MM.1S (cell line): Measurements from ENCODE around the gene TMEM132D.

Source experiments
- DNase-seq: peaks from one replicate; pipeline ENCODE4 v3.0.0-alpha.2; 2015
- H2AFZ ChIP-seq: fragments of 300-600 bp; sonication (generic); 2 replicates; pipeline ENCODE4 v1.6.0; 2016; ENCODE audit warnings: antibody characterized with exemption, low read length
- H3F3A ChIP-seq: fragments of 300-600 bp; sonication (generic); 2 replicates; pipeline ENCODE4 v1.6.1; 2016; ENCODE audit warnings: mild to moderate bottlenecking, antibody characterized with exemption, low read length, moderate library complexity, mixed read lengths; ENCODE audit not compliant: insufficient read depth
- H3K27ac ChIP-seq: fragments of 300-600 bp; sonication (generic); 2 replicates; pipeline ENCODE4 v1.5.1; 2016; ENCODE audit warnings: mild to moderate bottlenecking, low read length
- H3K27me3 ChIP-seq: fragments of 300-600 bp; sonication (generic); replicated peaks from 2 replicates; pipeline ENCODE4 v1.6.0; 2016; ENCODE audit warnings: low read length; ENCODE audit not compliant: insufficient read depth
- H3K36me3 ChIP-seq: fragments of 300-600 bp; sonication (generic); replicated peaks from 2 replicates; pipeline ENCODE4 v1.6.1; 2016; ENCODE audit warnings: mild to moderate bottlenecking, low read length, mixed read lengths; ENCODE audit not compliant: insufficient read depth
- H3K4me1 ChIP-seq: fragments of 300-600 bp; sonication (generic); 2 replicates; pipeline ENCODE4 v1.6.1; 2016; ENCODE audit warnings: low read length, mixed read lengths
- H3K4me2 ChIP-seq: fragments of 300-600 bp; sonication (generic); 2 replicates; pipeline ENCODE4 v1.6.0; 2016; ENCODE audit warnings: low read depth, low read length
- H3K4me3 ChIP-seq: fragments of 300-600 bp; sonication (generic); 2 replicates; pipeline ENCODE4 v1.5.1; 2016; ENCODE audit warnings: low read length, mixed read lengths
- H3K79me2 ChIP-seq: fragments of 300-600 bp; sonication (generic); 2 replicates; pipeline ENCODE4 v1.6.1; 2016; ENCODE audit warnings: mixed run types, low read length, mixed read lengths
- H3K9ac ChIP-seq: fragments of 300-600 bp; sonication (generic); 2 replicates; pipeline ENCODE4 v1.6.1; 2016; ENCODE audit warnings: low read length, mixed read lengths
- H3K9me2 ChIP-seq: fragments of 300-600 bp; sonication (generic); replicated peaks from 2 replicates; pipeline ENCODE4 v1.6.1; 2016; ENCODE audit warnings: mild to moderate bottlenecking, low read length, mixed read lengths; ENCODE audit not compliant: insufficient read depth
- H3K9me3 ChIP-seq: fragments of 300-600 bp; sonication (generic); replicated peaks from 2 replicates; pipeline ENCODE4 v1.6.1; 2016; ENCODE audit warnings: mild to moderate bottlenecking, low read length, mixed read lengths; ENCODE audit not compliant: insufficient read depth
- H4K20me1 ChIP-seq: fragments of 300-600 bp; sonication (generic); 2 replicates; pipeline ENCODE4 v1.6.1; 2016; ENCODE audit warnings: mild to moderate bottlenecking, low read length, moderate library complexity, mixed read lengths; ENCODE audit not compliant: insufficient read depth
- EZH2 ChIP-seq: fragments of 300-600 bp; sonication (generic); optimal IDR thresholded peaks from 2 replicates; pipeline ENCODE3; 2017; ENCODE audit warnings: low read depth, mild to moderate bottlenecking, antibody characterized with exemption, low read length, mixed read lengths
- EZH2phosphoT487 ChIP-seq: fragments of 300-600 bp; sonication (generic); IDR thresholded peaks from 2 replicates; pipeline ENCODE4 v1.6.1; 2018; ENCODE audit warnings: antibody characterized with exemption, low read length
- TF ChIP-seq, protein P1 (sequence below): fragments of 300-600 bp; sonication (generic); IDR thresholded peaks from 2 replicates; pipeline ENCODE4 v1.5.1; 2016; ENCODE audit warnings: antibody characterized with exemption, low read length, mixed read lengths

TMEM132D gene

DNA sequence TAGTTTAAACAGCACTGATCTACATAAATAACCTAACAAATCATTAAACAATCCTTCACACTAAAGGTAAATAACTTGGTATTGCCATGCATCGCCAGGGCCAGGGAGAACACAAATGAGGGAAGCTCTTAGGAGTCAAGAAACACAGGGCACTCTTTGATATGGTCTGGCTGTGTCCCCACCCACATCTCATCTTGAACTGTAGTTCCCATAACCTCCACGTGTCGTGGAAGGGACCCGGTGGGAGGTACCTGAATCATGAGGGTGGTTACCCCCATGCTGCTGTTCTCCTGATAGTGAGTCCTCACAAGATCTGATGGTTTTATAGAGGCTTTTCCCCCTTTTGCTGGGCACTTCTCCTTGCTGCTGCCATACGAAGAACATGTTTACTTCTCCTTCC, 17.3 kb downstream of the TMEM132D start:
- no peaks in the 10 kb centered on the region for H3F3A ChIP-seq
- H3K4me3 ChIP-seq, result no peak overlapping the region
- no peaks in the 10 kb centered on the region for H3K9me3 ChIP-seq
- DNase-seq, result no peak
- TF ChIP-seq EZH2 (no peak), EZH2phosphoT487 (no peak)
- TF ChIP-seq, protein P1, sequence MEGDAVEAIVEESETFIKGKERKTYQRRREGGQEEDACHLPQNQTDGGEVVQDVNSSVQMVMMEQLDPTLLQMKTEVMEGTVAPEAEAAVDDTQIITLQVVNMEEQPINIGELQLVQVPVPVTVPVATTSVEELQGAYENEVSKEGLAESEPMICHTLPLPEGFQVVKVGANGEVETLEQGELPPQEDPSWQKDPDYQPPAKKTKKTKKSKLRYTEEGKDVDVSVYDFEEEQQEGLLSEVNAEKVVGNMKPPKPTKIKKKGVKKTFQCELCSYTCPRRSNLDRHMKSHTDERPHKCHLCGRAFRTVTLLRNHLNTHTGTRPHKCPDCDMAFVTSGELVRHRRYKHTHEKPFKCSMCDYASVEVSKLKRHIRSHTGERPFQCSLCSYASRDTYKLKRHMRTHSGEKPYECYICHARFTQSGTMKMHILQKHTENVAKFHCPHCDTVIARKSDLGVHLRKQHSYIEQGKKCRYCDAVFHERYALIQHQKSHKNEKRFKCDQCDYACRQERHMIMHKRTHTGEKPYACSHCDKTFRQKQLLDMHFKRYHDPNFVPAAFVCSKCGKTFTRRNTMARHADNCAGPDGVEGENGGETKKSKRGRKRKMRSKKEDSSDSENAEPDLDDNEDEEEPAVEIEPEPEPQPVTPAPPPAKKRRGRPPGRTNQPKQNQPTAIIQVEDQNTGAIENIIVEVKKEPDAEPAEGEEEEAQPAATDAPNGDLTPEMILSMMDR, result no peak
- no peaks in the 10 kb centered on the region for H3K36me3 ChIP-seq
- no peaks in the 10 kb centered on the region for H3K79me2 ChIP-seq
- no peaks in the 10 kb centered on the region for H3K27me3 ChIP-seq
- H4K20me1 ChIP-seq, result no peaks in the 10 kb centered on the region
- no peak overlapping the region for H3K27ac ChIP-seq
- H3K4me1 ChIP-seq, result no peaks in the 10 kb centered on the region
- H2AFZ ChIP-seq, result no peak overlapping the region
- H3K9me2 ChIP-seq, result no peaks in the 10 kb centered on the region
- H3K9ac ChIP-seq, result no peak overlapping the region
- no peak overlapping the region for H3K4me2 ChIP-seq

DNA sequence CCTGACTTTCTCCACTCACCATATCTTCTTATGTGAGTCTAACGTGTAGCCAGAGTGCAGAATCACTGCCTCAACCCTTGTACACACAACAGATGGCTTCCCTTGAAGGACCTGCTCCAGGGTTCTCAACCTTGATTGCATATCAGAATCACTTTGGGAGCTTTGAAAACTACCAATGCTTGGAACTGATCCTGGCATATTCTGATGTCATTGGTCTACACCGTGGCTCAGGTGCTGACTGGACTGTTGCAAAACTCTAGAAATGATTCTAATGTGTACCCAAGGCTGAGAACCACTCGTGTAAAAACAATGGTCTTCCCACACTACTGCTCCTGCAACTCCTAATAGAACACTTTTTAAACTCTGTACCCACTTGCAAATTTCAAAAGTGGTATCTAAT, 18.5 kb downstream of the TMEM132D start:
- Histone ChIP-seq H3K4me1 (no peaks in the 10 kb centered on the region), H2AFZ (no peak overlapping the region), H3K79me2 (no peaks in the 10 kb centered on the region), H3K9ac (no peak overlapping the region), H3F3A (no peaks in the 10 kb centered on the region), H3K4me2 (no peak overlapping the region), H4K20me1 (no peaks in the 10 kb centered on the region), H3K27ac (no peak overlapping the region), H3K36me3 (no peaks in the 10 kb centered on the region), H3K9me3 (no peaks in the 10 kb centered on the region), H3K27me3 (no peaks in the 10 kb centered on the region), H3K9me2 (no peaks in the 10 kb centered on the region), H3K4me3 (no peak overlapping the region)
- no peak for TF ChIP-seq EZH2
- no peak for TF ChIP-seq EZH2phosphoT487
- TF ChIP-seq, protein P1, result no peak
- DNase-seq, result no peak

DNA sequence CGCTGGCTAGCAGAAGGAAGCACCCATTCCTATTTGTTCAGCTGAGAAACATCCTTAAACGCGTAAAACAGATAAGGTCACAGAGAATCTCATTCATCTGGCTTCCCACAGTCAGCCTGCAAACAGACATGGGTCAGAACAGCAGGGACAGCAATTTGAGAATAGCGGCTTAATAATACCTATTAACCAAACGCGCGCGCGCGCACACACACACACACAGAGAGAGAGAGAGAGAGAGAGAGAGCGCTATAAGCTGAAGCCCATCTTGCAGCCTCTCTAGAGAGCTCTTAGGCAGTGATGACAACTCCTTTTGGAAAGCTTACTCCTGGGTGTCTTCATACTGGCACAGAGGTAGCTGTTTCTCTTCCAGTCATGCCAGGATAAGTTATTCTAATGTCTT, 26.4 kb downstream of the TMEM132D start:
- H3K36me3 ChIP-seq, result no peaks in the 10 kb centered on the region
- TF ChIP-seq EZH2phosphoT487 (no peak), EZH2 (no peak)
- TF ChIP-seq, protein P1, result no peak
- no peak for DNase-seq
- H2AFZ ChIP-seq, result no peak overlapping the region
- H3K27me3 ChIP-seq, result no peaks in the 10 kb centered on the region
- no peak overlapping the region for H3K4me3 ChIP-seq
- no peaks in the 10 kb centered on the region for H3F3A ChIP-seq
- no peak overlapping the region for H3K4me2 ChIP-seq
- H3K79me2 ChIP-seq, result no peaks in the 10 kb centered on the region
- H3K9me2 ChIP-seq, result no peaks in the 10 kb centered on the region
- H3K9ac ChIP-seq, result no peak overlapping the region
- no peak overlapping the region for H3K27ac ChIP-seq
- no peaks in the 10 kb centered on the region for H3K9me3 ChIP-seq
- H4K20me1 ChIP-seq, result no peaks in the 10 kb centered on the region
- H3K4me1 ChIP-seq, result no peaks in the 10 kb centered on the region
